ENCODE data around the gene FAM186B. TPM values are rescaled to one million over a fixed set of nuclear protein-coding genes. Genes with fewer than 3 reads are reported as not detected.

The FAM186B gene
- polyA plus RNA-seq, 1 of the 3 experiments (the other 2 are of a cell fraction): 0.16 TPM

DNA sequence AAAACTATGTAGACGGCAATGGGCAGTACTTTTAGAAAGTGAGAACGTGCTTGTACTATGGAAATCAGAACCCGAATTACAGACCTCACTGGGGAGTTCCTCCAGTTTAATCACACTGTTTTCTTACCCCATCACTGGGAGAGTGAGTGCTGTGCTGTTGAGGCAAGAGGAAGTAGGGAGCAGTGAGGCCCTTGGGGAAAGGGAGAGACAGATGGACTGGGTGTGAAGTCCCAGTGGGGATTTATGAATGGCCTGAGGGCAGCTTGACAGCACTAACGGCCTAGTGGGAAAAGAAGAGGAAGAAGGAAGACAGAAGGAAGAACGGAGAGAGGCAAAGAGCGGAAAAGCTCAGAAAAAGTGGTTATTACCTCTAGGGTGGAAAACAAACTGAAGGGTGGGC lies 43.2 kb downstream of the FAM186B start:
- Histone ChIP-seq H3K4me1 (ENCODE audit: control insufficient read depth in 1 of 2, insufficient read depth in 2 of 2, low read depth in 1 of 2, low read length in 1 of 2) (peaks cover 0 to 11% of the 10 kb centered on the region in 2 experiments; a peak in 3 of 4 replicates), H2AFZ (ENCODE audit: low read depth) (no peak overlapping the region), H3K9me2 (no peaks in the 10 kb centered on the region), H4K20me1 (ENCODE audit: insufficient read depth) (no peaks in the 10 kb centered on the region), H3K4me2 (no peak overlapping the region), H3K9me3 (no peaks in the 10 kb centered on the region), H3K4me3 (ENCODE audit: low read depth in 2 of 2, low read length in 1 of 2) (no peak overlapping the region), H3F3A (replicated peaks; ENCODE audit: insufficient read depth) (no peaks in the 10 kb centered on the region), H3K36me3 (replicated peaks in 1 of 2; ENCODE audit: control insufficient read depth in 1 of 2, insufficient read depth in 2 of 2, low read length in 1 of 2) (peaks cover 19 to 74% of the 10 kb centered on the region in 2 experiments), H3K27me3 (ENCODE audit: insufficient read depth) (no peaks in the 10 kb centered on the region), H3K9ac (no peak overlapping the region), H3K79me2 (ENCODE audit: insufficient read depth) (peaks cover 19% of the 10 kb centered on the region), H3K27ac (ENCODE audit: low read depth in 2 of 2, low read length in 1 of 2) (no peak overlapping the region)
- CTCF ChIA-PET: interaction anchor here (1.7 to 4.8 kb wide), 3 partner anchors 8 to 215 kb away, joined by 4 to 20 read pairs (median 17); partner anchors contain the start of gene DNAJC22
- DNase-seq: no peak
- WGBS (ENCODE audit: low lambda C conversion rate): 79% methylated on average over 6 of the region's 6 CpGs
- POLR2A ChIA-PET: no interaction called here
- TF ChIP-seq, protein P1, sequence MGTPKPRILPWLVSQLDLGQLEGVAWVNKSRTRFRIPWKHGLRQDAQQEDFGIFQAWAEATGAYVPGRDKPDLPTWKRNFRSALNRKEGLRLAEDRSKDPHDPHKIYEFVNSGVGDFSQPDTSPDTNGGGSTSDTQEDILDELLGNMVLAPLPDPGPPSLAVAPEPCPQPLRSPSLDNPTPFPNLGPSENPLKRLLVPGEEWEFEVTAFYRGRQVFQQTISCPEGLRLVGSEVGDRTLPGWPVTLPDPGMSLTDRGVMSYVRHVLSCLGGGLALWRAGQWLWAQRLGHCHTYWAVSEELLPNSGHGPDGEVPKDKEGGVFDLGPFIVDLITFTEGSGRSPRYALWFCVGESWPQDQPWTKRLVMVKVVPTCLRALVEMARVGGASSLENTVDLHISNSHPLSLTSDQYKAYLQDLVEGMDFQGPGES (IDR thresholded peaks at IDR 0.05; ENCODE audit: low read depth, low read length): no peak
- TF ChIP-seq NFIC (IDR thresholded peaks at IDR 0.05; ENCODE audit: borderline replicate concordance) (no peak), RAD21 (IDR thresholded peaks at IDR 0.05; ENCODE audit: low read length) (no peak), YY1 (IDR thresholded peaks at IDR 0.05; ENCODE audit: low read depth) (no peak), RXRA (IDR thresholded peaks at IDR 0.05; ENCODE audit: borderline replicate concordance, low read depth) (no peak), EP300 (IDR thresholded peaks at IDR 0.05; ENCODE audit: borderline replicate concordance in 1 of 2, low read depth in 1 of 2, low read length in 1 of 2) (no peak)
- TF ChIP-seq, protein P2, sequence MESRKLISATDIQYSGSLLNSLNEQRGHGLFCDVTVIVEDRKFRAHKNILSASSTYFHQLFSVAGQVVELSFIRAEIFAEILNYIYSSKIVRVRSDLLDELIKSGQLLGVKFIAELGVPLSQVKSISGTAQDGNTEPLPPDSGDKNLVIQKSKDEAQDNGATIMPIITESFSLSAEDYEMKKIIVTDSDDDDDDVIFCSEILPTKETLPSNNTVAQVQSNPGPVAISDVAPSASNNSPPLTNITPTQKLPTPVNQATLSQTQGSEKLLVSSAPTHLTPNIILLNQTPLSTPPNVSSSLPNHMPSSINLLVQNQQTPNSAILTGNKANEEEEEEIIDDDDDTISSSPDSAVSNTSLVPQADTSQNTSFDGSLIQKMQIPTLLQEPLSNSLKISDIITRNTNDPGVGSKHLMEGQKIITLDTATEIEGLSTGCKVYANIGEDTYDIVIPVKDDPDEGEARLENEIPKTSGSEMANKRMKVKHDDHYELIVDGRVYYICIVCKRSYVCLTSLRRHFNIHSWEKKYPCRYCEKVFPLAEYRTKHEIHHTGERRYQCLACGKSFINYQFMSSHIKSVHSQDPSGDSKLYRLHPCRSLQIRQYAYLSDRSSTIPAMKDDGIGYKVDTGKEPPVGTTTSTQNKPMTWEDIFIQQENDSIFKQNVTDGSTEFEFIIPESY (IDR thresholded peaks at IDR 0.05; ENCODE audit: borderline replicate concordance, low read depth): no peak
- TF ChIP-seq, protein P3, sequence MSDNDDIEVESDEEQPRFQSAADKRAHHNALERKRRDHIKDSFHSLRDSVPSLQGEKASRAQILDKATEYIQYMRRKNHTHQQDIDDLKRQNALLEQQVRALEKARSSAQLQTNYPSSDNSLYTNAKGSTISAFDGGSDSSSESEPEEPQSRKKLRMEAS (IDR thresholded peaks at IDR 0.05; ENCODE audit: low read depth): no peak
- TF ChIP-seq, protein P4, sequence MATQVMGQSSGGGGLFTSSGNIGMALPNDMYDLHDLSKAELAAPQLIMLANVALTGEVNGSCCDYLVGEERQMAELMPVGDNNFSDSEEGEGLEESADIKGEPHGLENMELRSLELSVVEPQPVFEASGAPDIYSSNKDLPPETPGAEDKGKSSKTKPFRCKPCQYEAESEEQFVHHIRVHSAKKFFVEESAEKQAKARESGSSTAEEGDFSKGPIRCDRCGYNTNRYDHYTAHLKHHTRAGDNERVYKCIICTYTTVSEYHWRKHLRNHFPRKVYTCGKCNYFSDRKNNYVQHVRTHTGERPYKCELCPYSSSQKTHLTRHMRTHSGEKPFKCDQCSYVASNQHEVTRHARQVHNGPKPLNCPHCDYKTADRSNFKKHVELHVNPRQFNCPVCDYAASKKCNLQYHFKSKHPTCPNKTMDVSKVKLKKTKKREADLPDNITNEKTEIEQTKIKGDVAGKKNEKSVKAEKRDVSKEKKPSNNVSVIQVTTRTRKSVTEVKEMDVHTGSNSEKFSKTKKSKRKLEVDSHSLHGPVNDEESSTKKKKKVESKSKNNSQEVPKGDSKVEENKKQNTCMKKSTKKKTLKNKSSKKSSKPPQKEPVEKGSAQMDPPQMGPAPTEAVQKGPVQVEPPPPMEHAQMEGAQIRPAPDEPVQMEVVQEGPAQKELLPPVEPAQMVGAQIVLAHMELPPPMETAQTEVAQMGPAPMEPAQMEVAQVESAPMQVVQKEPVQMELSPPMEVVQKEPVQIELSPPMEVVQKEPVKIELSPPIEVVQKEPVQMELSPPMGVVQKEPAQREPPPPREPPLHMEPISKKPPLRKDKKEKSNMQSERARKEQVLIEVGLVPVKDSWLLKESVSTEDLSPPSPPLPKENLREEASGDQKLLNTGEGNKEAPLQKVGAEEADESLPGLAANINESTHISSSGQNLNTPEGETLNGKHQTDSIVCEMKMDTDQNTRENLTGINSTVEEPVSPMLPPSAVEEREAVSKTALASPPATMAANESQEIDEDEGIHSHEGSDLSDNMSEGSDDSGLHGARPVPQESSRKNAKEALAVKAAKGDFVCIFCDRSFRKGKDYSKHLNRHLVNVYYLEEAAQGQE (IDR thresholded peaks at IDR 0.05; ENCODE audit: low read depth, low read length): no peak
- TF ChIP-seq, protein P5, sequence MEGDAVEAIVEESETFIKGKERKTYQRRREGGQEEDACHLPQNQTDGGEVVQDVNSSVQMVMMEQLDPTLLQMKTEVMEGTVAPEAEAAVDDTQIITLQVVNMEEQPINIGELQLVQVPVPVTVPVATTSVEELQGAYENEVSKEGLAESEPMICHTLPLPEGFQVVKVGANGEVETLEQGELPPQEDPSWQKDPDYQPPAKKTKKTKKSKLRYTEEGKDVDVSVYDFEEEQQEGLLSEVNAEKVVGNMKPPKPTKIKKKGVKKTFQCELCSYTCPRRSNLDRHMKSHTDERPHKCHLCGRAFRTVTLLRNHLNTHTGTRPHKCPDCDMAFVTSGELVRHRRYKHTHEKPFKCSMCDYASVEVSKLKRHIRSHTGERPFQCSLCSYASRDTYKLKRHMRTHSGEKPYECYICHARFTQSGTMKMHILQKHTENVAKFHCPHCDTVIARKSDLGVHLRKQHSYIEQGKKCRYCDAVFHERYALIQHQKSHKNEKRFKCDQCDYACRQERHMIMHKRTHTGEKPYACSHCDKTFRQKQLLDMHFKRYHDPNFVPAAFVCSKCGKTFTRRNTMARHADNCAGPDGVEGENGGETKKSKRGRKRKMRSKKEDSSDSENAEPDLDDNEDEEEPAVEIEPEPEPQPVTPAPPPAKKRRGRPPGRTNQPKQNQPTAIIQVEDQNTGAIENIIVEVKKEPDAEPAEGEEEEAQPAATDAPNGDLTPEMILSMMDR (IDR thresholded peaks at IDR 0.05): no peak
